NCI-H2196 (cell line): ENCODE data around the gene WDR59.

Source experiments
- DNase-seq: peaks from one replicate; lab custom pipeline; 2025; ENCODE audit not compliant: unreplicated experiment; lab: John Stamatoyannopoulos, UW

Gene WDR59

GRCh38 chr16:74825016-74825415 is 159.9 kb downstream of the WDR59 start:
- no peak for DNase-seq
